ENCODE data around the gene TMEM221.
A peak's percentile ranks its signal among the peaks of the same experiment; 100 is the strongest.

DNA sequence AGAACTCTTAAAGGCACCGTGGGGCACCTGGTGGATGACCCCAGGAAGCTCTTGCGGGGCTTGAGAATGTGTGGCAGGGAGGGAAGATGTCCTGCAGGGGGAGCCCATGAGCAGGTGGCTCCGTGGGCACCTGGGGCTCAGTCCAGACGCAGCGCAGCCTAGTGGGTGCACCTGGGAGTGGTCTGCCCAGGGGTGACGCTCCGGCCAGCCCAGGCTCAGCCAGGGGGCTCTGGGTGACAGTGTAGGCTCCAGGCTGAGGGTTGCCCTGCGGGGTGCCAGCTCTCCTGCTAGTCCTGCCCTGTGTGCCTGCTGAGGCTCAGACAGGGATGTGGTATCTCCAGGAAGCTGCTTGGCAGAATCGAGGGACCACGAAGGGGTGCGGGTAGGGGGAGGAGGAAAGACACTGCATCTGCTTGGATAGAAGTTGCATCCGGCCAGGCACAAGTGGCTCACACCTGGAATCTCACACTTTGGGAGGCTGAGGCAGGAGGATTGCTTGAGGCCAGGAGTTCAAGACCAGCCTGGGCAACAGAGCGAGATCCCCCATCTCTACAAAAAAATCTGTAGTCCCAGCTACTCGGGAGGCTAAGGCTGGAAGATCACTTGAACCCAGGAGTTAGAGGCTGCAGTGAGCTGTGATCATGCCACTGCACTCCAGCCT lies 48.0 kb upstream of the TMEM221 start:
- TF ChIP-seq, protein P1, sequence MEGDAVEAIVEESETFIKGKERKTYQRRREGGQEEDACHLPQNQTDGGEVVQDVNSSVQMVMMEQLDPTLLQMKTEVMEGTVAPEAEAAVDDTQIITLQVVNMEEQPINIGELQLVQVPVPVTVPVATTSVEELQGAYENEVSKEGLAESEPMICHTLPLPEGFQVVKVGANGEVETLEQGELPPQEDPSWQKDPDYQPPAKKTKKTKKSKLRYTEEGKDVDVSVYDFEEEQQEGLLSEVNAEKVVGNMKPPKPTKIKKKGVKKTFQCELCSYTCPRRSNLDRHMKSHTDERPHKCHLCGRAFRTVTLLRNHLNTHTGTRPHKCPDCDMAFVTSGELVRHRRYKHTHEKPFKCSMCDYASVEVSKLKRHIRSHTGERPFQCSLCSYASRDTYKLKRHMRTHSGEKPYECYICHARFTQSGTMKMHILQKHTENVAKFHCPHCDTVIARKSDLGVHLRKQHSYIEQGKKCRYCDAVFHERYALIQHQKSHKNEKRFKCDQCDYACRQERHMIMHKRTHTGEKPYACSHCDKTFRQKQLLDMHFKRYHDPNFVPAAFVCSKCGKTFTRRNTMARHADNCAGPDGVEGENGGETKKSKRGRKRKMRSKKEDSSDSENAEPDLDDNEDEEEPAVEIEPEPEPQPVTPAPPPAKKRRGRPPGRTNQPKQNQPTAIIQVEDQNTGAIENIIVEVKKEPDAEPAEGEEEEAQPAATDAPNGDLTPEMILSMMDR (IDR thresholded peaks at IDR 0.05), result peak; percentile 51 to 74 (median 71)
- no peak for TF ChIP-seq POLR2A (IDR thresholded peaks at IDR 0.05)
